GM12873 (cell line): Measurements from ENCODE around the gene OR2J1.

Experiments used
- TF ChIP-seq, protein P1 (sequence below): IDR thresholded peaks from 2 replicates; pipeline ENCODE4 v1.5.1; 2012; ENCODE audit warnings: low read depth, mild to moderate bottlenecking, moderate library complexity, low read length, control low read depth; ENCODE audit not compliant: insufficient read depth; ENCODE audit errors: missing control alignments

The OR2J1 gene

GRCh38 chr6:29099190-29099589 is at the start of gene OR2J1:
TSS of gene OR2J1 (plus strand) at chr6:29099490. CDS start at chr6:29100943, 1,453 bp downstream.
- TF ChIP-seq, protein P1, sequence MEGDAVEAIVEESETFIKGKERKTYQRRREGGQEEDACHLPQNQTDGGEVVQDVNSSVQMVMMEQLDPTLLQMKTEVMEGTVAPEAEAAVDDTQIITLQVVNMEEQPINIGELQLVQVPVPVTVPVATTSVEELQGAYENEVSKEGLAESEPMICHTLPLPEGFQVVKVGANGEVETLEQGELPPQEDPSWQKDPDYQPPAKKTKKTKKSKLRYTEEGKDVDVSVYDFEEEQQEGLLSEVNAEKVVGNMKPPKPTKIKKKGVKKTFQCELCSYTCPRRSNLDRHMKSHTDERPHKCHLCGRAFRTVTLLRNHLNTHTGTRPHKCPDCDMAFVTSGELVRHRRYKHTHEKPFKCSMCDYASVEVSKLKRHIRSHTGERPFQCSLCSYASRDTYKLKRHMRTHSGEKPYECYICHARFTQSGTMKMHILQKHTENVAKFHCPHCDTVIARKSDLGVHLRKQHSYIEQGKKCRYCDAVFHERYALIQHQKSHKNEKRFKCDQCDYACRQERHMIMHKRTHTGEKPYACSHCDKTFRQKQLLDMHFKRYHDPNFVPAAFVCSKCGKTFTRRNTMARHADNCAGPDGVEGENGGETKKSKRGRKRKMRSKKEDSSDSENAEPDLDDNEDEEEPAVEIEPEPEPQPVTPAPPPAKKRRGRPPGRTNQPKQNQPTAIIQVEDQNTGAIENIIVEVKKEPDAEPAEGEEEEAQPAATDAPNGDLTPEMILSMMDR = no peak

DNA sequence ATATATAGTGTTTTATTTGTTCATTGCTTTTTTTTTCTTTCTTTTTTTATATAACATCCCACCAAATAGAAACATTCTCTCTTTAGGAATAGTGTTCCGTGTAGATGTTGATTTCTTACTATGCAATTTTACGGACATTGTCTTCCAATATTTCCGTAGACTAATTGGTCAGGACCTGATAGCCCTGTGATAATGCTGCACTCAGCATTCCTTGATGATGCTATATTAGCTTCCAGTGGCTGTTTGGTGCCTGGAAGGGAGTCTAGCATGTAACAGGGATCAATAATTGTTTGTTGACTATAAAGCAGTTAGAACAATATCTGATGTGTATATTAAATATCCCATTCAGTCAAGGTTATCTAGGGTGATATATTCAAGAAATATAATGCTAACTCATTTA is 47.6 kb upstream of the OR2J1 start:
- TF ChIP-seq, protein P1 = no peak

DNA sequence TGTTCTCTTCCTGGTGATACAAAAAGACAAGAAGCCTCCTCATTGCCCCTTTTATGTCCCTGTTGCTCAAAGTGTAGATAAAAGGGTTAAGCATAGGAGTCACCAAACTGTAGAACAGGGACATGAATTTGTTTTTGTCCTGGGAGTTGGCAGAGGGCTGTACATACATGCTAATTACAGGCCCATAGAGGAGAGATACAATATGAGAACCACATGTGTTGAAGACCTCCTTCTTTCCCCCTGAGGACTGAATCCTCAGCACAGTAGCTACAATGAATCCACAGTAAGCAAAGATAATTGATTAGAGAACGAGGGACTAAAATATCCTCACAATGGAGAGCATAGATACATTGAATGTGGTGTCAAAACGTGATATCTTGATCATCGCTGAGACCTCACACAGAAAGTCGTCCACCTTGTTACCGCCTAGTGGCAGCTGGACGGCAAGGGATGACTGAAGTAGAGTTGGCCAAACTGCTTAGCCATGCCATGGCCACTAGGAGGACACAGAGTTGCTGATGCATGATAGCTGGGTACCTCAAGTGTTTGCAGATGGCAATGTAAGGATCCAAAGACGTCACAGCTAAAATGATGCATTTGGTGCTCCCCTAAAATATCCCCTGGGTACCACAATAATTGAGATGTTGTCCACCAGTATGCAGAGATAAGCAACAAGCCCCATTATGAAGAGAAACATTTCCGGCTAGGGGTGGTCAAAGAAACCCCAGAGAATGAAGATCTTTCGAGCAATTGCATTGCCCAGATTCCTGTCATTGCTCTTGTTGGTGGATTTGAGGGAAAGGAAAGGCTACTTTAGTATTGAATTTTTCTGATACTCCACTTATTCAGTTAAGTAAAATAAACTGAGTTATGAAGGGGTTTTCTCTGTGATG is 27.2 kb upstream of the OR2J1 start:
- TF ChIP-seq, protein P1 = peak; percentile 73

DNA sequence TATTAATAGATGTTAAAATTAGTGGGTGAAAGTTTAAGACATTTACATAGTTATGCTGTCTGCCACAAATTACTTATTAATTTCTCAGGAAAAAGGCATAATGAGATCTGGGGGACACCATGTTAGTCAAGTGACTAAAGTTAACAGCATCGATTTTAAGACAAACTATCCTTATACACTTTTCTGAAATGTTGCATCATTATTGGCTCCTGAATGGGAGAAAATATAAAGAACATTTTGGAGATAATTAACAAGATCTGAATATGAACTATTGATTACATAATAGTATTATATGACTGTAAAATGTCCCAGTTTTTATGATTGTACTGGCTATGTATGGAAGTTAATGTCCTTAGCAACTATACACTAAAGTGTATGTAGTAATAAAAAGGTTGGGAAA is 20.1 kb upstream of the OR2J1 start:
- TF ChIP-seq, protein P1 = no peak

- TF ChIP-seq, protein P1 = no peak
Observed at GRCh38 chr6:29081312-29081711, 18.0 kb upstream of the OR2J1 start.

GRCh38 chr6:29082457-29082856 is 16.8 kb upstream of the OR2J1 start:
- TF ChIP-seq, protein P1 = no peak

- TF ChIP-seq, protein P1 = no peak
Observed at GRCh38 chr6:29087213-29087612, 12.1 kb upstream of the OR2J1 start, which contains the start of gene OR2B3. TSS of gene OR2B3 (minus strand) at chr6:29087313. CDS start at chr6:29087248, 65 bp downstream.
